PC-9 (cell line): ENCODE results near the gene GNAL.

Source experiments
- EZH2 ChIP-seq: fragments of 200-600 bp; sonication (generic); IDR thresholded peaks from 2 replicates; pipeline ENCODE4 v1.8.0; 2017; ENCODE audit warnings: antibody characterized with exemption, low read depth
- TF ChIP-seq, protein P1 (sequence below): fragments of 200-600 bp; sonication (generic); conservative IDR thresholded peaks from 2 replicates; pipeline ENCODE4 v1.6.1; 2017; ENCODE audit warnings: mixed run types, antibody characterized with exemption, mild to moderate bottlenecking, moderate library complexity

DNA sequence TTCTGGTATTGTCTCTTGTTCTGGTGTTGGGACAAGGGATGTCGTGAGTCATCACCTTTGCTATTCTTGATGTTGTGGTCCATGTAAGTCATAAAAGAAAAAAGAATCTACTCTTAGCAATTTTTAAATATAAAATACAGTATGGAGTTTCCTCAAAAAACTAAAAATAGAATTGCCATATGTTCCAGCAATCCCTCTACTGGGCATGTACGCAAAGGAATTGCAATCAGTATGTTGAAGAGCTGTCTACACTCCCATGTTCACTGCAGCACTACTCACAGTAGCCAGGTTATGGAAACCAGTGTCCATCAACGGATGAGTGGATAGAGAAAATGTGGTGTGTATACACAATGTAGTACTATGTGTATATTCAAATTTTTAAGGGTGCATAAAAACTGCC is 10.9 kb upstream of the GNAL start:
- TF ChIP-seq, protein P1, sequence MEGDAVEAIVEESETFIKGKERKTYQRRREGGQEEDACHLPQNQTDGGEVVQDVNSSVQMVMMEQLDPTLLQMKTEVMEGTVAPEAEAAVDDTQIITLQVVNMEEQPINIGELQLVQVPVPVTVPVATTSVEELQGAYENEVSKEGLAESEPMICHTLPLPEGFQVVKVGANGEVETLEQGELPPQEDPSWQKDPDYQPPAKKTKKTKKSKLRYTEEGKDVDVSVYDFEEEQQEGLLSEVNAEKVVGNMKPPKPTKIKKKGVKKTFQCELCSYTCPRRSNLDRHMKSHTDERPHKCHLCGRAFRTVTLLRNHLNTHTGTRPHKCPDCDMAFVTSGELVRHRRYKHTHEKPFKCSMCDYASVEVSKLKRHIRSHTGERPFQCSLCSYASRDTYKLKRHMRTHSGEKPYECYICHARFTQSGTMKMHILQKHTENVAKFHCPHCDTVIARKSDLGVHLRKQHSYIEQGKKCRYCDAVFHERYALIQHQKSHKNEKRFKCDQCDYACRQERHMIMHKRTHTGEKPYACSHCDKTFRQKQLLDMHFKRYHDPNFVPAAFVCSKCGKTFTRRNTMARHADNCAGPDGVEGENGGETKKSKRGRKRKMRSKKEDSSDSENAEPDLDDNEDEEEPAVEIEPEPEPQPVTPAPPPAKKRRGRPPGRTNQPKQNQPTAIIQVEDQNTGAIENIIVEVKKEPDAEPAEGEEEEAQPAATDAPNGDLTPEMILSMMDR: no peak
- no peak for TF ChIP-seq EZH2
